OCI-LY7 (cell line): ENCODE measurements around the gene QSER1.

Experiments
- CTCF ChIP-seq: fragments of 200-600 bp; sonication (generic); conservative IDR thresholded peaks from 2 replicates; pipeline ENCODE4 v1.5.1; 2014; ENCODE audit warnings: mild to moderate bottlenecking, antibody characterized with exemption, low read length, moderate library complexity, mixed read lengths
- EZH2phosphoT487 ChIP-seq: fragments of 200-600 bp; sonication (generic); IDR thresholded peaks from 2 replicates; pipeline ENCODE4 v1.6.1; 2018; ENCODE audit warnings: low read depth, borderline replicate concordance, mild to moderate bottlenecking, mixed run types, antibody characterized with exemption, low read length, moderate library complexity, mixed read lengths

GRCh38 chr11:32874132-32874531 is 18.5 kb upstream of the QSER1 start:
- TF ChIP-seq CTCF (no peak), EZH2phosphoT487 (no peak)
